Superior temporal gyrus (tissue), 1 donor: ENCODE data around the gene PFKP.
A peak's percentile ranks its signal among the peaks of the same experiment; 100 is the strongest.

Experiments used
- DNase-seq: peaks from one replicate; pipeline ENCODE4 v3.0.0-alpha.2; 2016; ENCODE audit errors: extremely low spot score

PFKP gene

DNA sequence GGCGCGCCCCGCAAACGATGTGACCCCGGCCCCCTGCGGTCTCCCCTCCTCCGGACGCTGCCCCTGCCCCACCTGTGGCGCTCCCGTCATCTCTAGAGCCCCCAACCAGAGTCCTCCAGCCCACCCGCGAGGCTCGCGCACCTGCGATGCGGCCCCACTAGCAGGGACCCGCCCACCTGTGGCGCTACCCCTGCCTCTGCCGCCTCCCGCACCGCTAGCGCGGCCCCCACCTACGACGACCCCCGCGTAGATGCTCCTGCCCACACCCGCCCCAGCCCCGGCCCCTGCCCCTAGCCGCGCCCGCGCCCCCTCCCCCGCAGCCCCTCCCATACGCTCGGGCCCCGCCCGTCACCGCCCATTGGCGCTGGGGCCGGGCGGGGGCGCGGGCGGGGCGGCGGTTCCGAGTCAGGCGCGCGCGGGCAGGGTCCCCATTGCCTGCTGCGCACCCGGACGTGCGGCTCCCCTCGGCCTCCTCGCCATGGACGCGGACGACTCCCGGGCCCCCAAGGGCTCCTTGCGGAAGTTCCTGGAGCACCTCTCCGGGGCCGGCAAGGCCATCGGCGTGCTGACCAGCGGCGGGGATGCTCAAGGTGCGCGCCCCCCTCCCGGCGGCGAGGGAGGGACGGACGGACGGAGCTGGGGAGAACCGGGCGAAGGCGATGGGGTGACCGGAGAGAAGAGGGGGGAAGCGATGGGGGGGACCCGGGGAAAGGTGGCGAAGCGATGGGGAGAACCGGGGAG is at the start of gene PFKP:
PFKP (plus strand) TSS at position 431 of the 741 bp plus-strand sequence; CDS start at position 479, 48 bp downstream.
- no peak for DNase-seq

DNA sequence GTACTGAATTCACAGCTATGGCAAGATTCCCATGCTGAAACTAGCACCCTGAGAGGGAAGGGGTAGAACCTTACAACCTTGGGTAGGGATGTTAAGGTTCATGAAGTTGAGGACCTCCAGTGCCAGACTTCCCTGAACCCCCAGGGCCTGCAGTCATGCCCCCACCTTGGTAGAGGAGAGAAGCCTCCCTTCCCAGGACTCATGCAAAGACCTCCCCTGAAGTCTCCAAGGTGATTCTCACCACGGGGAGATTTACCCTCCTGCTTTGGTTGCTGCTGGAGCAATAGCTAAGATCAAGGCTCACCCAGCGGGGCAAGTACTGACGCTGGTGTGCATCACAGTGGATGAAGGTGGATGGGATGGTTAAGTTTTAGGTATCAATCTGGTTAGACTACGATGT is 49.1 kb upstream of the PFKP start:
- no peak for DNase-seq

DNA sequence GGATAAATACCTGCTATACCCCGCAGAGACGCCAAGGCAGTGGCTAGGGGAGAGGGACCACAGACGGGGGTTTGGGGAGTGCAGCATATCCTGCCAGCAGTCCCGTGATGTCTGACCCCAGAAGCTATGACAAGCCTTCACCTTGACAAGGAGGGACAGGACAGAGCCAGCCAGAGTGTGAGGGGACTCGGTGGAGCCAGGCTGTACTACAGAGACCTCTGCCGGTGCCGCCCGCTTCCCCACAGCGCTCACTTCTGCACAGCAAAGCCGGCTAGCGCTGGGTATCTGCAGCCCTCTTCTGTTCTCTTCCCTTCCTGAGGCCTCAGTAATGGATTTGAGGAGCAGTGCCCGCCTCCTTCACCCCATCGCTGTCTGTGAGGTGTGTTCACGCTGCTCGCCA is 47.0 kb upstream of the PFKP start:
- no peak for DNase-seq

GRCh38 chr10:3020881-3021280 is 46.5 kb upstream of the PFKP start:
- no peak for DNase-seq

- DNase-seq = no peak
These were observed 45.3 kb upstream of the PFKP start for GRCh38 chr10:3022027-3022426.

DNA sequence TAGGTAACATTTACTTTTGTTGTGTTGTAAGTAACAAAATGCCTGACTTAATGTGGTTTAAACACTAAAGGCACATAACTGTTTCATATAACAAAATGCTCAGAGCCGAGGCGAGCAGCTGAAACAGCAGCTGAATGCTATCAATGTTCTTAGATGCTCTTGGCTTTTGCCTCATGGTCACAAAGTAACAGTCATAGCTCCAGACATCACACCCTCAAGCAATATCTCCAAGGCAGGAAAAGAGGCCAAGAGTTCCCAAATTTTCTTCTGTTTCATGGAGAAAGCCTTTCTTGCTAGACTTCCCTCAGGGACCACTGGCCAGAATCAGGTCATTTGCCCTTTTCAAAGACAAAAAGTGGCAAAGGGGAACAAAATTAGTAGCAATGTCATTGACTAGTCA is 43.5 kb upstream of the PFKP start:
- DNase-seq = no peak

- no peak for DNase-seq
These were observed 42.2 kb upstream of the PFKP start for GRCh38 chr10:3025026-3025683.

DNA sequence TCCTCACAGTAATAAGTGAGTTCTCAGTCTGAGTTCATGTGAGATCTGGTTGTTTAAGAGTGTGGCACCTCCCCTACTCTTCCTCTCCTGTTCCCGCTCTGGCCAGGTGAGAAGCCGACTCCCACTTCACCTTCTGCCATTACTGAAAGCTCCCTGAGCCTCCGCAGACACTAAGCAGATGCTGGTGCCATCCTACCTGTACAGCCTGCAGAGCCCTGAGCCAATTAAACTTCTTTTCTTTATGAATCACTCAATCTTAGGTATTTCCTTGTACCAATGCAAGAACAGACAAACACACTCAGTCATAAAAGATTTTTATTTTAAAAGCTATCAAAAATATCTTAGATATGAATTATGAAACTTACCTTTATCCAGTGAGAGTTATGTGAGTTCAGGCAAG is 39.5 kb upstream of the PFKP start:
- no peak for DNase-seq

GRCh38 chr10:3028441-3028840 is 38.9 kb upstream of the PFKP start:
- DNase-seq = no peak

- DNase-seq = no peak
These were observed 36.6 kb upstream of the PFKP start for GRCh38 chr10:3030765-3031164.

DNA sequence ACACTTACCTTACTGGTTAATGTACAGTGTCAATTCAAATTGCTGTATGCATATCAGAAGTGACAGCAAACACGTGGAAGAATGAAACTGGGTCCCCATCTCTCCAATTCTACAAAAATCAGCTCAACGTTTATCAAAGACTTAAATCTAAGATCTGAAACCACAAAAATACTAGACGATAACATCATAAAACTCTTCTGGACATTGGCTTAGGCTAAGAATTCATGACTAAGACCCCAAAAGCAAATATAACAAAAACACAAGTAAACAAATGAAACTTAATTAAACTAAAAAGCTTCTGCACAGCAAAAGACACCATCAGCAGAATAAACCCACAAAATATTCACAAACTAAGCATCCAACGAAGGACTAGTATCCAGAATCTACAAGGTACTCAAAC is 35.9 kb upstream of the PFKP start:
- DNase-seq = no peak

- DNase-seq = no peak
These were observed 33.4 kb upstream of the PFKP start for GRCh38 chr10:3033925-3034324.

DNA sequence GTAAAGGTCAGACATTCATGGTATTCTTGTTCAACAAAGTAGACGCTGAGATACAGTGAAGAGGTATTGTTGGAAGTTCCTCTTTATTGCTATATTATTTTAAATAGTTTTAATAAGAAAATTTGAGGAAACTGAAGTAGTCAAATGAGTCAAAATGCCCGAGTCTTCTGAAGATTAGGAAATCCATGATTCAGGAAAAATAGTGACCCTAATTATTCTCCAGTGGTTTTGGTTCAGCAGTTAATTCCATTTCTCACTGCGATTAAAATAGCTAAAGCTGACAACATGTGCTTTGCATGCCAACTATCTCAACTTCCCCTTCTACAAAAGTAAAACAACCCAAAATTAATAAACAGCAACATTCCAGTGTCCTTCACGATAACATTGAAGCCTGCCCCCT is 32.7 kb upstream of the PFKP start:
- DNase-seq = no peak

DNA sequence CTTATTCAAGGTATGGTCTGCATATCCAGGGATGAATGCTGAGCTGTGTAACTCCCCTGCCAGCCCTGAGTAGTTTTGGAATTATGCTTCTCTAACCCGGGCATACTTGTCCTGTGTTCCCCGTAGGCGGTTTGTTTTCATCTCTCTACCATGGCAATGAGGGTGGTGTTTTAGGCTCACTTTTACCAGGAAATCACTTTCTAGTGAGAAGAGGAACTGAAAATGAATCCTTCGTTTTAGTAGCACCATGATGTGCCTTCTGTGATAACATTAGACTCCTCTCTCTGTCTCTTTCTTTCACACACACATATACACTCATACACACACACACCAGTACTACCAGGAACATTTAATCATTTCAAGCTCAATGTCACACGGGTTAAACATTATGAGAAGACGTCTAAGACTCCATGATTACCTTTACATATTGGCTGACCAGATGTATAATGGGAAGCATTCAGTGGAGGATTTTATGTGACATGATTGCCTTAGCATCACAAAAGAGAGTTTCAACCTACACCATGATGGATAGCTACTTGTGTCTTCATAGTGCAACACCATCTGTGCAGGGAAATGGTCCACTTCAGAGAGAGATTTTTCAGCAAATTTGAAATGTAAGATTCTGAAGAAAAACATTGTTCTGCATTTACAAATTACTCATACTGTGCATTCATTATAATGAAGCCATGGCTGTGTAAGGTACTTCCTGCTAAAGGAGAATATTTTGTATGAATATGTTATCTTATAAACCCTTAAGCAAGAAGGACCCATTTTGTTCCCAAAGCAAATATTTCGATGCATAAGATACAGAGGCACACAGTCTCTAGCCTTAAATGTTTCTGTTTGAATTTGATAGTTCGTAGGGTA is 31.0 kb upstream of the PFKP start:
- DNase-seq = no peak

- no peak for DNase-seq
These were observed 30.2 kb upstream of the PFKP start for GRCh38 chr10:3037182-3037581.

GRCh38 chr10:3040069-3040468 is 27.3 kb upstream of the PFKP start:
- peak; percentile 32 for DNase-seq

GRCh38 chr10:3042589-3042988 is 24.8 kb upstream of the PFKP start:
- DNase-seq = no peak

DNA sequence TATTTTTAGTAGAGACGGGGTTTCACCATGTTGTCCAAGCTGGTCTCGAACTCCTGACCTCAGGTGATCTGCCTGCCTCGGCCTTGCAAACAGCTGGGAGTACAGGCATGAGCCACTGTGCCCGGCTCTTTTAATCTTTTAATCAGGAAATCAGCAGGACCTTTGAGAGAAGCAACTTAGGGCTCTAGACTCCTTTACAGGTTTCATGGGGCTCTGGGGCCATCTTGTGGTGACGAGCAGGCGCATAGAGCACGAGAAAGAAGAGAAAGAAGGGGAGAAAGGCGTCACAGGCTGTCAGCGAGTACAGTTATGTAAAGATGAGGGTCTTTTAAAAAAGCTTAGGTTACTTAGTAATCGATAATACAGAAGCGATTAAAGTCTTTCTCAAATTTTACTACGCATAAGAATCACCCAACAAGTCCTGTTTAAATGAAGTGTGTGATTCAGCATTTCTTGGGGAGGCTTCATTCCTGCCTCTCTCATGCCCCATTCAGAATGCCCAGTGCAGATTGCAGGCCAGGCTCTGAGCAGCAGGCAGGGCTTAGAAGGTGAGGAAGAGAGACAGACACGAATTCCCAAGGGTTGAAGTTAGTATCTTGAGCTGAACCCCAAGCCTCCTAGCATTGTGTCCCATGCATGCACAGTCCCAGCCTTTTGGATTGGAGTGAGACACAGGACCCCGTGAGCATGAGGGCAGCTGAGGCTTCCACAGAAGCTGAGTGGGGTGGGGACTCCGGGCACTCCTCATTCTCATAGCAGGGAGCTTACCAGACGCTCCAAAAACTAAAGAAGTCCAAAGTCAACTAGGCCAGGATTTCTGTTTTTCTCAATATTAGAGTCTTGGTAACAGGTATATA is 23.6 kb upstream of the PFKP start:
- peak; percentile 85 for DNase-seq

- no peak for DNase-seq
These were observed 21.7 kb upstream of the PFKP start for GRCh38 chr10:3045471-3046209.

DNA sequence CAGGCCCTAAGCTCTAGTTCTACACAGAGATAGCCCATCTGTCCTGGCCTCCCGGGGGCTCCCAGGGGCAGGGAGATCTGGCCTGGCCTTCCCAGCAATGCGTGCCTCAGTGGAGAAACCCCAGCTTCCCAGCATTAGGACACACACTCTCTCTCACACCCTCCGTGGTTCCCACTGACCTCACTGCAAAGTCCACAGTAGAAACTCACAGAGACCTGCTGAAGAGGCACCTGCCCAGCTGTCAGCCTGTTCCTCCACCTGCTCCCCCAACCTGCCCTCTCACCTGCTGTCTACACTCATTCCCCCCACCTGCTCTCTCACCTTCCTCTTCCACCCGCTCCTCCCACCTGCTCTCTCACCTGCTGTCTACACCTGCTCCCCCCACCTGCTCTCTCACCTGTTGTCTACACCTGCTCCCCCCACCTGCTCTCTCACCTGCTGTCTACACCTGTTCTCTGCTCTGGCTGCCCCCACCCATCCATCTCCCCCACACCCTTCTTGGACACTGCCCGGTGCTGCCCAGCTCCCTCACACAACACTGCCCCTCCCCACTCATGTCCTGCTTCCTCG is 21.1 kb upstream of the PFKP start:
- no peak for DNase-seq
